A673 (cell line): Measurements from ENCODE around the gene GPR142. TPM values are rescaled to one million over a fixed set of nuclear protein-coding genes. Genes with fewer than 3 reads are reported as not detected.

Source experiments
- BruUV-seq: library from RNA; stranded (reverse); fragments of 400-500 nt; replicated peaks from 2 replicates; lab custom pipeline; 2021; lab: Mats Ljungman, UMichigan
- CTCF ChIA-PET: fragments of 300-600 bp; sonication (Branson Sonifier 250); formaldehyde crosslinking; loops from one replicate; lab custom pipeline; 2022; ENCODE audit warnings: antibody characterized with exemption; lab: Charles Lee
- POLR2A ChIA-PET: fragments of 300-600 bp; sonication (Branson Sonifier 250); formaldehyde crosslinking; loops from one replicate; lab custom pipeline; 2022; ENCODE audit warnings: antibody characterized with exemption; ENCODE audit not compliant: low non-redundant PET; lab: Charles Lee
- DNase-seq: peaks from one replicate; pipeline ENCODE4 v3.0.0-alpha.2; 2015; ENCODE audit warnings: low spot score
- H3K27ac ChIP-seq: fragments of 200-600 bp; sonication (generic); 2 replicates; pipeline ENCODE4 v1.5.1; 2016; ENCODE audit warnings: mixed run types, low read depth, mild to moderate bottlenecking, mixed read lengths, antibody characterized with exemption, low read length; ENCODE audit not compliant: poor library complexity, severe bottlenecking
- H3K27me3 ChIP-seq: fragments of 200-600 bp; sonication (generic); replicated peaks from 2 replicates; pipeline ENCODE4 v1.6.1; 2017; ENCODE audit warnings: mixed run types, low read depth, mild to moderate bottlenecking, mixed read lengths, antibody characterized with exemption, low read length; ENCODE audit not compliant: insufficient read depth, poor library complexity
- H3K36me3 ChIP-seq: fragments of 200-600 bp; sonication (generic); 2 replicates; pipeline ENCODE4 v1.6.1; 2016; ENCODE audit warnings: mixed run types, mild to moderate bottlenecking, mixed read lengths, antibody characterized with exemption, low read length; ENCODE audit not compliant: insufficient read depth, poor library complexity, severe bottlenecking
- H3K4me1 ChIP-seq: fragments of 200-600 bp; sonication (generic); 2 replicates; pipeline ENCODE4 v1.6.1; 2017; ENCODE audit warnings: mixed run types, mild to moderate bottlenecking, mixed read lengths, antibody characterized with exemption, low read length; ENCODE audit not compliant: insufficient read depth, poor library complexity, severe bottlenecking
- H3K4me3 ChIP-seq: fragments of 200-600 bp; sonication (generic); 2 replicates; pipeline ENCODE4 v1.5.1; 2016; ENCODE audit warnings: low read depth, mixed run types, mild to moderate bottlenecking, mixed read lengths, low read length; ENCODE audit not compliant: poor library complexity, severe bottlenecking
- H3K9me3 ChIP-seq: fragments of 200-600 bp; sonication (generic); 2 replicates; pipeline ENCODE4 v1.6.1; 2016; ENCODE audit warnings: mixed run types, low read depth, mild to moderate bottlenecking, mixed read lengths, antibody characterized with exemption, low read length; ENCODE audit not compliant: poor library complexity, severe bottlenecking
- CTCF ChIP-seq: fragments of 300-800, 200-600 bp; sonication (generic); conservative IDR thresholded peaks from 2 replicates; pipeline ENCODE4 v1.5.1; 2017; ENCODE audit warnings: low read depth, mild to moderate bottlenecking, antibody characterized with exemption, low read length, moderate library complexity, mixed read lengths
- EZH2 ChIP-seq: fragments of 200-600 bp; sonication (generic); IDR thresholded peaks from 2 replicates; pipeline ENCODE4 v1.6.1; 2017; ENCODE audit warnings: borderline replicate concordance, low read depth, mild to moderate bottlenecking, mixed read lengths, antibody characterized with exemption, low read length; ENCODE audit not compliant: poor library complexity, severe bottlenecking
- intact Hi-C: fragments of 100-400 bp; cut with micrococcal nuclease; formaldehyde crosslinking; loops from one replicate; pipeline ENCODE4 v1.10.0; 2022; ENCODE audit not compliant: unreplicated experiment
- total RNA-seq: library from RNA; stranded (reverse); gene quantifications from 2 replicates; pipeline ENCODE4 v1.2.3, GENCODE V29; 2021

The GPR142 gene
- total RNA-seq, 1 experiment from 2014 or later = 0.24 TPM

DNA sequence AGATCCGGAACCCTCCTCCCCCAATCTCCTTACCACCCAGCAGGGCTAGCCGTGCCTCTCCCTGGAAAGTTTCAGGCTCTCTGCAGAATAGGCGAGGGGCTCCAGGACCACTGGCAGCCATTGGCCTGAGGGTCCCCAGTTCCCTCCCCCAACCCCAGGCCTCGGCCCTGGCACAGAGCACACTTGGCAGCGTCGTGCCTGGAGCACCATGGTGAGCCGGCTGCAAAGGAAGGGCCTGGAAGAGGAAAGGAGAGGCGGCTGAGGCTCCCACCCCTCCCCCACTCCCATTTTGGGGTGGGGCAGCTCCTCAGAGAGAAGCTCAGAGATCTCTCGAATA is 5.3 kb upstream of the GPR142 start:
- Histone ChIP-seq H3K27me3 (peaks cover 12% of the 10 kb centered on the region), H3K4me3 (peak overlapping the region; percentile 35), H3K4me1 (peaks cover 25% of the 10 kb centered on the region), H3K36me3 (no peaks in the 10 kb centered on the region), H3K9me3 (no peaks in the 10 kb centered on the region), H3K27ac (peak overlapping the region; percentile 70)
- intact Hi-C loops = loop anchor here (10.0 kb wide), 1 partner anchor 243 kb away; no protein-coding TSS in a partner anchor
- peak; percentile 37 for DNase-seq
- TF ChIP-seq EZH2 (no peak), CTCF (no peak)
- POLR2A ChIA-PET = no interaction called here
- no TSS peak for BruUV-seq
- CTCF ChIA-PET = interaction anchor here (0.6 to 0.7 kb wide), 2 partner anchors 17 to 1835 kb away, joined by 3 to 4 read pairs; no protein-coding TSS in a partner anchor

- Histone ChIP-seq H3K4me3 (no peak overlapping the region), H3K27me3 (peaks cover 3% of the 10 kb centered on the region)
Measured at GRCh38 chr17:74362810-74363498, 4.4 kb upstream of the GPR142 start.

More at GRCh38 chr17:74362810-74363498, 4.4 kb upstream of the GPR142 start:
- POLR2A ChIA-PET = interaction anchor here (0.7 kb wide), 1 partner anchor 137 kb away, joined by 3 read pairs; no protein-coding TSS in a partner anchor
- CTCF ChIA-PET = interaction anchor here (0.6 to 0.9 kb wide), 4 partner anchors 8 to 1836 kb away, joined by 3 to 4 read pairs (median 4); no protein-coding TSS in a partner anchor
- no peak for TF ChIP-seq EZH2
- TF ChIP-seq CTCF = no peak
- intact Hi-C loops = loop anchor here (10.0 kb wide), 1 partner anchor 242 kb away; no protein-coding TSS in a partner anchor
- Histone ChIP-seq H3K27ac (peak overlapping the region; percentile 70), H3K36me3 (no peaks in the 10 kb centered on the region), H3K4me1 (peaks cover 25% of the 10 kb centered on the region), H3K9me3 (no peaks in the 10 kb centered on the region)
- no TSS peak for BruUV-seq
- no peak for DNase-seq
